ENCODE measurements around the gene NUDCD2.
A peak's percentile ranks its signal among the peaks of the same experiment; 100 is the strongest.
"Not testable (repeated sequence)": the region's sequence is repeated elsewhere in the genome, so short reads cannot be mapped to it uniquely, and the experiment has no call there.

The NUDCD2 gene

GRCh38 chr5:163415673-163416072 lies 44.2 kb downstream of the NUDCD2 start:
- DNase-seq, result not testable (repeated sequence)

GRCh38 chr5:163410505-163410904 lies 49.4 kb downstream of the NUDCD2 start:
- DNase-seq, result no peak

- no peak for DNase-seq
Measured at GRCh38 chr5:163409384-163409783, 50.5 kb downstream of the NUDCD2 start.

- peak; percentile 56 for DNase-seq
Measured at GRCh38 chr5:163408311-163408923, 51.5 kb downstream of the NUDCD2 start.

- no peak for DNase-seq
Measured at GRCh38 chr5:163407034-163407655, 52.8 kb downstream of the NUDCD2 start.

- no peak for DNase-seq
Measured at GRCh38 chr5:163404364-163405173, 55.3 kb downstream of the NUDCD2 start.

GRCh38 chr5:163402007-163402406 lies 57.9 kb downstream of the NUDCD2 start:
- DNase-seq, result no peak

GRCh38 chr5:163401271-163401670 lies 58.6 kb downstream of the NUDCD2 start:
- no peak for DNase-seq

GRCh38 chr5:163399923-163400322 lies 60.0 kb downstream of the NUDCD2 start:
- no peak for DNase-seq

- no peak for DNase-seq
Measured at GRCh38 chr5:163397354-163397753, 62.5 kb downstream of the NUDCD2 start.

- not testable (repeated sequence) for DNase-seq
Measured at GRCh38 chr5:163396818-163397340, 63.0 kb downstream of the NUDCD2 start.
